ENCODE results near the gene RTL10.
"Not testable (repeated sequence)": the region's sequence is repeated elsewhere in the genome, so short reads cannot be mapped to it uniquely, and the experiment has no call there.

The RTL10 gene

DNA sequence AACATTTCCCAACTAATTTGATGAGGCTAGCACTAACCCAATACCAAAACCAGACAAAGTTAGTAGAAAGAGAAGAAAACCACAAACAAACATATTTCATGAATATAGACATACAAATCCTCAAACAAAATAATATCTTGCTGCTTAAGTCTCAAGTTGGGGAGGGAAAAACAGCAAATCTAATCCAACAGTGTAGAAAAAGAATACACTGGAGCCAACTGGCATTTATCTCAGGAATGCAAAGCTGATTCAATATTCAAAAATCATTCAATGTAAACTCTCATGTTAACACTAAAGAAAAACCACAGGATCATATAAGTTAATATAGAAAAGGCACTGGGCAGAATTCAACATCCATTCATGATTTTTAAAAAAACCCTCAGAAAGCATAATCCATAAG lies 18.2 kb downstream of the RTL10 start:
- no peak overlapping the region for H3K4me3 ChIP-seq (ENCODE audit: low read depth in 1 of 2, low read length in 1 of 2)
- H3K27ac ChIP-seq = no peak overlapping the region
- no peak for TF ChIP-seq CTCF (IDR thresholded peaks at IDR 0.05)
- no peaks in the 10 kb centered on the region for H3K9me3 ChIP-seq
- H3K4me1 ChIP-seq (ENCODE audit: control insufficient read depth in 1 of 2, insufficient read depth in 1 of 2, low read depth in 1 of 2, low read length in 1 of 2) = peaks cover 3 to 4% of the 10 kb centered on the region in 2 experiments
- no peaks in the 10 kb centered on the region for H3K27me3 ChIP-seq
- no peaks in the 10 kb centered on the region for H3K36me3 ChIP-seq

DNA sequence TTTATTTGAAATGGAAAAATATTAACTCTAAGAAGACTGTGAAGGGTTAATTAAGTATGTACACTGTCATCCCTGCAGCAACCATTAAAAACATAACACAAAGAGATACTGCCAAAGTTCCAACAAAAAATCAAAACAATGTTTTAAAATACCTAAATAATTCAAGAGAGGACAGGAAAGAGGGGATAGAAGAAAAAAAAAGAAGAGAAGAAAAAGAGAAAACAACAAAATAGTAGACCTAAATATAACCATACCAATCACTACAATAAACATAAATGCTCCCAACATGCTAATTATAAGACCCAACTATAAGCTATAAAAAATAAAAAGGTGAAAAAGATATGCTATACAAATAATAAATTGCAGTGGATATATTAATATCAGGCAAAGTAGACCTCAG lies 20.1 kb downstream of the RTL10 start:
- no peak overlapping the region for H3K27ac ChIP-seq
- TF ChIP-seq CTCF (IDR thresholded peaks at IDR 0.05) = no peak

DNA sequence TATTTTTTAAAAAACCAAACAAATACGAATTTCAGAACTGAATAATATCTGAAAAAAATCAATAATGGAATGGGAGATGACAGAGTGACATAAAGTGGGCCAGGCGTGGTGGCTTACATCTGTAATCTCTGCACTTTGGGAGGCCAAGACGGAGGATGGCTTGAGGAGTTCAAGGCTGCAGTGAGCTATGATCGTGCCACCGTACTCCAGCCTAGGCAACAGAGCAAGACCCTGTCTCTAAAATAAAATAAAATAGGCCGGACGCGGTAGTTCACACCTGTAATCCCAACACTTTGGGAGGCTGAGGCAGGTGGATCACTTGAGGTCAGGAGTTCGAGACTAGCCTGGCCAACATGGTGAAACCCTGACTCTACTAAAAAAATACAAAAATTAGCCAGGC lies 21.3 kb downstream of the RTL10 start:
- H3K36me3 ChIP-seq; H3K4me1 ChIP-seq (ENCODE audit: control insufficient read depth in 1 of 2, insufficient read depth in 1 of 2, low read depth in 1 of 2, low read length in 1 of 2); H3K9me3 ChIP-seq; H3K27me3 ChIP-seq; H3K27ac ChIP-seq; H3K4me3 ChIP-seq (ENCODE audit: low read depth in 1 of 2, low read length in 1 of 2): not testable (repeated sequence)

More for the DNA sequence above, 20.1 kb downstream of the RTL10 start:
- Histone ChIP-seq H3K27me3 (no peaks in the 10 kb centered on the region), H3K9me3 (no peaks in the 10 kb centered on the region), H3K36me3 (no peaks in the 10 kb centered on the region), H3K4me1 (ENCODE audit: control insufficient read depth in 1 of 2, insufficient read depth in 1 of 2, low read depth in 1 of 2, low read length in 1 of 2) (peaks cover 3 to 4% of the 10 kb centered on the region in 2 experiments), H3K4me3 (ENCODE audit: low read depth in 1 of 2, low read length in 1 of 2) (no peak overlapping the region)

DNA sequence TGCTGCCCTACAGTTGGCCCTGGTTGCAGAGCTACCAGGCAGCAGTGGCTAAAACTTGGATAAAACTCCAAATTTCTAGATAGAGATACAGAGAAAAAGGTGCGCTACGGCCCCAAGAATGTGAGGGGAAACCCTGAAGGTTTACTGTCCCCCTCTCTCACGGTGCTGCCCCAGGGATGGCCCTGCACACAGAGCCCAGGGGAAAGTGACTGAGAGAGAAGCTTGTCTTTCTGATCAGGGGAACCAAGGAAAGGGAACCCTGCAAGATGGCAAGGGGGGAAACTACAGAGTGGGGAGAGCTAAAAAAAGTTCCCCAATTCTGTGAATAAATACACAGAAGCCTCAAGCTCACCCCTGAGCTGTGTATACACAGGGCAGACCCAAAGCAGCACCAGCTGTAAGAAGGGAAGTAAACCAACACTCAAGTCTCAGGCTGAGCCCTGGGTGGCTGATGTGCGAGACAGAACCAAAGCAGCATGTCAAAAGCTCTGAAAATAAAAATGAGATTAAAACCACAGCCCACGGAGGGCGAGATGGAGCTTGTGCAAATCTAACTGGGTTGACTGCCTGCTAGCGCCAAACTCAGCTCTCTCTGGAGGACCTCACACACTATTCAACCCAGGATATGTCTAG lies 22.1 kb downstream of the RTL10 start:
- no peaks in the 10 kb centered on the region for H3K27me3 ChIP-seq
- no peaks in the 10 kb centered on the region for H3K9me3 ChIP-seq
- no peak for TF ChIP-seq CTCF (IDR thresholded peaks at IDR 0.05)
- no peak overlapping the region for H3K27ac ChIP-seq
- no peaks in the 10 kb centered on the region for H3K4me1 ChIP-seq (ENCODE audit: control insufficient read depth in 1 of 2, insufficient read depth in 1 of 2, low read depth in 1 of 2, low read length in 1 of 2)
- no peaks in the 10 kb centered on the region for H3K36me3 ChIP-seq
- no peak overlapping the region for H3K4me3 ChIP-seq (ENCODE audit: low read depth in 1 of 2, low read length in 1 of 2)

DNA sequence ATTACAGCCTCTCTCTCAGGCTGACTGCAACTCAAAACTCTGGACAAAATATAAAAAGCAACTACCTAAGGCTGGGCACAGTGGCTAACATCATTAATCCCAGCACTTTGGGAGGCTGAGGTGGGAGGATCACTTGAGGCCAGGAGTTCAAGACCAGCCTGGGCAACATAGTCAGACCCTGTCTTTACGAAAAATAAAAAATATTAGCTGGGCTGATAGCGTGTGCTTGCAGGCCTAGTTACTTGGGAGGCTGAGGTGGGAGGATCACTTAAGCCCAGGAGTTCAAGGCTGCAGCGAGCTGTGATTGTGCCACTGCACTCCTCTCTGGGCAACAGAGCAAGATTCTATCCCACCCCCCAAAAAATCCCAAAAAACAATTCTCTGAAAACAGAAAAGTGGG lies 22.7 kb downstream of the RTL10 start:
- not testable (repeated sequence) for H3K4me3 ChIP-seq (ENCODE audit: low read depth in 1 of 2, low read length in 1 of 2); H3K27me3 ChIP-seq; H3K36me3 ChIP-seq; H3K27ac ChIP-seq; H3K9me3 ChIP-seq; H3K4me1 ChIP-seq (ENCODE audit: control insufficient read depth in 1 of 2, insufficient read depth in 1 of 2, low read depth in 1 of 2, low read length in 1 of 2)

DNA sequence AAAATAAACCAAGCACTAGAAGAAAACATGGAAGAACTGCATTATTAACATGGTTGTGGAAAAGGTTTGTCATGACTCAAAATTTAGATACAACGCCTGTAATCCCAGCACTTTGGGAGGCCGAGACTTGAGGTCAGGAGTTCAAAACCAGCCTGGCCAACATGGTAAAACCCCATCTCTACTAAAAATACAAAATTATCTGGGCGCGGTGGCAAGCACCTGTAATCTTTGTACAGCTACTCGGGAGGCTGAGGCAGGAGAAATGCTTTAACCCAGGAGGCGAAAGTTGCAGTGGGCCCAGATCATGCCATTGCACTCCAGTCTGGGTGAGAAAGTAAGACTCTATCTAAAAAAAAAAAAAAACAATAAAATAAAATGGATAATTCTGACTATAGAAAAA lies 23.7 kb downstream of the RTL10 start:
- Histone ChIP-seq H3K4me1 (ENCODE audit: control insufficient read depth in 1 of 2, insufficient read depth in 1 of 2, low read depth in 1 of 2, low read length in 1 of 2) (no peaks in the 10 kb centered on the region), H3K9me3 (no peaks in the 10 kb centered on the region), H3K27me3 (no peaks in the 10 kb centered on the region), H3K4me3 (ENCODE audit: low read depth in 1 of 2, low read length in 1 of 2) (no peak overlapping the region), H3K36me3 (no peaks in the 10 kb centered on the region), H3K27ac (no peak overlapping the region)
- TF ChIP-seq CTCF (IDR thresholded peaks at IDR 0.05) = no peak

DNA sequence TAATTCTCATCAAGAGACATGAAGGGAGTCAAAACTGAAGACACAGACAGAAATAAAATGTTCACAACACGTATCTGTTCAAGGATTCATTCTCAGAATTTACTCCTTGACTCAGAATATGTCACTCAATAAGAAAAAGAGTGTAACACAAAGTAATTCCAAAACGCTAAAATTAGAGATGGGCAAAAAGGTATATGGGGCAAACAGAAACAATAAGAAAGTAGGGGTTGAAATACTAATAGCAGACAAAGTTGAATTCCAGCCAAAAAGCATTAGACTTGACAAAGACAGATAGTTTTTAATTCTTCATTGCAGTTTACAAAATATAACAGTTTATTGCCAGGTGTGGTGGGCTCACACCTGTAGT lies 26.7 kb downstream of the RTL10 start:
- no peak for TF ChIP-seq CTCF (IDR thresholded peaks at IDR 0.05)
- no peak overlapping the region for H3K27ac ChIP-seq

More for the DNA sequence above, 26.7 kb downstream of the RTL10 start:
- Histone ChIP-seq H3K4me3 (ENCODE audit: low read depth in 1 of 2, low read length in 1 of 2) (no peak overlapping the region), H3K4me1 (ENCODE audit: control insufficient read depth in 1 of 2, insufficient read depth in 1 of 2, low read depth in 1 of 2, low read length in 1 of 2) (peaks cover 7 to 10% of the 10 kb centered on the region in 2 experiments), H3K9me3 (no peaks in the 10 kb centered on the region), H3K36me3 (no peaks in the 10 kb centered on the region), H3K27me3 (no peaks in the 10 kb centered on the region)

Data from neutrophil (primary cell).